GM12873 (cell line): ENCODE measurements around the gene LCP2.

Experiments
- TF ChIP-seq, protein P1 (sequence below): IDR thresholded peaks from 2 replicates; pipeline ENCODE4 v1.5.1; 2012; ENCODE audit warnings: low read depth, mild to moderate bottlenecking, moderate library complexity, low read length, control low read depth; ENCODE audit not compliant: insufficient read depth; ENCODE audit errors: missing control alignments

Gene LCP2

DNA sequence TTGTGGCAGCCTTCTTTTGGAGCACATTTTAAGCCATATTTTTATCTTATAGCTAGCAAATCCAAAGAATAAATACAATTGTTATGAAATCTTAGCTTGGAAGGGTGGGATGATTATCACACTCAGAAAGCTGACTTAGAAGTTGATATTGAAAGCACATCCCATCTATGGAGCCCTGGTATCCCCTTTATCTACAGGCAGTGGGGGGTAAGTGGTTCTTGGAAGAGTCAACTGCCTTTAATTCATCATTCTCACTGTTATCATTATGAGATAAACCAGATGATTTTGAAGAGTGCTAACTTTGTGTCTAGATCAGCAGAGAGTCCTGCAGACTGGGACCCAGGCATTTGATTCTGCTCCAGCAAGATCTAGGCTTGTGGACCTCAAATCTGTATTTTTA is 3.0 kb downstream of the LCP2 start:
- TF ChIP-seq, protein P1, sequence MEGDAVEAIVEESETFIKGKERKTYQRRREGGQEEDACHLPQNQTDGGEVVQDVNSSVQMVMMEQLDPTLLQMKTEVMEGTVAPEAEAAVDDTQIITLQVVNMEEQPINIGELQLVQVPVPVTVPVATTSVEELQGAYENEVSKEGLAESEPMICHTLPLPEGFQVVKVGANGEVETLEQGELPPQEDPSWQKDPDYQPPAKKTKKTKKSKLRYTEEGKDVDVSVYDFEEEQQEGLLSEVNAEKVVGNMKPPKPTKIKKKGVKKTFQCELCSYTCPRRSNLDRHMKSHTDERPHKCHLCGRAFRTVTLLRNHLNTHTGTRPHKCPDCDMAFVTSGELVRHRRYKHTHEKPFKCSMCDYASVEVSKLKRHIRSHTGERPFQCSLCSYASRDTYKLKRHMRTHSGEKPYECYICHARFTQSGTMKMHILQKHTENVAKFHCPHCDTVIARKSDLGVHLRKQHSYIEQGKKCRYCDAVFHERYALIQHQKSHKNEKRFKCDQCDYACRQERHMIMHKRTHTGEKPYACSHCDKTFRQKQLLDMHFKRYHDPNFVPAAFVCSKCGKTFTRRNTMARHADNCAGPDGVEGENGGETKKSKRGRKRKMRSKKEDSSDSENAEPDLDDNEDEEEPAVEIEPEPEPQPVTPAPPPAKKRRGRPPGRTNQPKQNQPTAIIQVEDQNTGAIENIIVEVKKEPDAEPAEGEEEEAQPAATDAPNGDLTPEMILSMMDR, result no peak

DNA sequence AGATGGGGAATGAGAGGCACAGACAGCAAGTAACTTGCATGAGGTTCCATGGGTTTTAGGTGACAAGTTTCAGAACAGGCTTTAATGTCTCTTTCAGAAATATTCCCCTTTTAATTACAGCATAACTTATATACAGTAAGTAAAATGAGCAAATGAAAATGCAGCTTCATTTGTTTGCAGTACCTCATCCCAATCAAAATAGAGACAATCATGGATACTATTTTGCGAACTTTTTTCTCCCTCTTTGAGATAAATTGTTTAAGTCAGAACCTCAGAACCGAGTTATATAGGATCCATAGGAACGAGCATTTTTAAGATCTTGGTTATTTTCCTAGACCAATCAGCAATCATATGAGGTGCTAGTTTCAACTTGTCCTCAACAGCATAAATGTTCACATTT is 3.5 kb downstream of the LCP2 start:
- TF ChIP-seq, protein P1, result no peak

DNA sequence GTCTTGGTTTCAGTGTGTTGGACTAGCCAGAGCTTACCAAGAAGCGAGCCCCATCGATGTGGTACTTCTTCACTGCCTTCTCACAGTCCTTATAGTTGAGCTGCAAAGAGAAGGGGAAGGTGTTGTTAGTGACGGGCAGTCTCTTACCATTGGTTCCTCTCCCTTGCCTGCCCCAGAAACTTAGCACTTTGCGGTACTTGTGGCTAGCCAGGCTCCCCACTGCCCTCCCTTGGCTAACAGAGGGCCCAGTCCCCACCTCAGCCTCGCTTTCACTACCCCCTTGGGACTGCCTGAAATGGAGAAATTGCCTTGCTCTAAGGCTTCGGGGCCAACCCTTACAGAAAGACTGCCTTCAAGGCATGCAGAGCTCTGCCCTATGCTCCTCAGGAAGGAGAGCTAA is 4.3 kb downstream of the LCP2 start:
- TF ChIP-seq, protein P1, result no peak

DNA sequence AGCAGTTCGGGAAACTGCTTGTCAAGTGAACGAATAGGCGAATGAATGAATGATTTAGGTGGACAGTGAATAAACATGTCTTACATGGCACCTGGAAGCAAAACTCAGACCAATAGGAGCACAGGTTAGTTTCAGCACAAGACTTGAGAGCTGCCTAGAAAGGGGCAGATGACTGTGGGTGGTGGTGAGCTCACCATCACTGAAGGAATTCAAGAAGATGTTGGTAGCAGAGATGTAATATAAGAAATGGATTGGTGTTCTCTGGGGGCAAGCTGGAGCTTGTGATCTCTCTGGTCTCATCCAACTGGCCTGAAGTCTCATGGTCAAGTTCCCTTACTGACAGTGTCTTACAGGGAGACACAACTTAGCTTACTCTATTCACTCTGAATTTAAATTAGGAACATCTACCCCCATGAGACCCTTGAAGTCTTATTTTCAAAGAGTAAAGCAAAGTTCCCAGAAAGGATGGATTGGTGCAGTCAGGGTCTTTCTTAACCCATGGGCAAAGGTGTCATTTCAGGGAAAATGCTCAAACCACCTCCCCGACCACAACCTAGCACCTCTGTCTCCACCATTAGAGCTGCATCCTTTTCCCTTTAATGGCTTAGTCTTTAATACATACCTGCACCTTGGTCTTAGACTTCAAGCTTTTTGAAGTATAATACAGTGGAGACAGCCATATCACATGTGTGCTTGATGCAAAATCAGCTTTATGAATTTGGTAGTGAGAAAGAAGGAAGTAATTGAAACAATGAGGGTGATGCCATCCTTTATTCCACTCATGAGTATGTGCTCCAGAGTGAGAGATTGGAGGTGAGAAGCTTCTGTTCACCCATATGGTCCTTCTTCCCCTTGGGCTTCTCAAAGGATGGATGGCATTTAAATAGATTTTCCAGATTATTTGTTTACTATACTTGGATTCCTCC is 5.1 kb downstream of the LCP2 start:
- TF ChIP-seq, protein P1, result no peak

GRCh38 chr5:170290498-170290897 is 7.1 kb downstream of the LCP2 start:
- TF ChIP-seq, protein P1, result no peak

GRCh38 chr5:170289764-170290163 is 7.8 kb downstream of the LCP2 start:
- TF ChIP-seq, protein P1, result no peak

GRCh38 chr5:170289121-170289520 is 8.5 kb downstream of the LCP2 start:
- TF ChIP-seq, protein P1, result no peak
